ENCODE data around the gene SLC1A7. TPM values are rescaled to one million over a fixed set of nuclear protein-coding genes. Genes with fewer than 3 reads are reported as not detected.

Gene SLC1A7
- total RNA-seq, 4 donors from 2014 or later: 0.24 TPM; not detected in 3

DNA sequence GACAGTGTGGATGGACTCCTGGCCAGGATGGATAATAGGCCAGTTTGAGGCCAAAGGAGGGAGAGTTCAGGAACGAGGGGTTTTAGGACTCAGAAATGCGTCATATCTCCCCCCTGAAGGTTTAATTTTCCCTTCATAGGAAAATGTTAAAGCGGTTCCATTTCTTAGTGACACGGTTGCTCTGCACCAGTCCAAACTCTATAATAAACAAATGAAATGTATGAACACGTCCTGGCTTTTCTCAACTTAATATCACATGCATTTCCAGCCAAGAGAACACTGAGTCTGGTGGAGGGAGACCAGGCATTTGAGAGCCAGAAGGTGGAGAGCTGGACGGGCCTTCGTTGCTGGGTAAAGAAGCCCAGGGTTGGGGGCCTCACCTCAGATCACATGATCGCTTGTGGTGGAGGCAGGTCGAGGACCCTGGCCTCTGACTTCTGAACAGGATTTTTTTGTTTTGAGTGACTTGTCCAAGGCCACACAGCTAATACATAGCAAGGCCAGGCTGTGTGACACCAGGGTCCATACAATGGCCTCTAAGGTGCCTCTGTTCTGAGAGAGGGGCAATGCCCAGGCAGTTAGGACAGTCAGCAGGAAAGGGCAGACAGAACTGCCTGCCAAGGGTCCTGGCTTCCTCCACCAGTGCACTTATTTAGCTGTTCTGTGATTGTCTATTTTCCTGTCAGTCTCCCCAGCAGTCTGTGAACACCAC is 11.4 kb downstream of the SLC1A7 start:
- Histone ChIP-seq H3K9me3 (no peaks in the 10 kb centered on the region), H3K27ac (peak overlapping the region; percentile 75 to 89), H3K27me3 (no peaks in the 10 kb centered on the region), H3K4me1 (peaks cover 0 to 5% of the 10 kb centered on the region in 2 donors), H3K36me3 (no peaks in the 10 kb centered on the region), H3K4me3 (no peak overlapping the region)
- intact Hi-C loops (cut with DNase I; ENCODE audit: low total_unique reads): no loop called here
- peak; percentile 56 to 62 for DNase-seq
- TF ChIP-seq, protein P1, sequence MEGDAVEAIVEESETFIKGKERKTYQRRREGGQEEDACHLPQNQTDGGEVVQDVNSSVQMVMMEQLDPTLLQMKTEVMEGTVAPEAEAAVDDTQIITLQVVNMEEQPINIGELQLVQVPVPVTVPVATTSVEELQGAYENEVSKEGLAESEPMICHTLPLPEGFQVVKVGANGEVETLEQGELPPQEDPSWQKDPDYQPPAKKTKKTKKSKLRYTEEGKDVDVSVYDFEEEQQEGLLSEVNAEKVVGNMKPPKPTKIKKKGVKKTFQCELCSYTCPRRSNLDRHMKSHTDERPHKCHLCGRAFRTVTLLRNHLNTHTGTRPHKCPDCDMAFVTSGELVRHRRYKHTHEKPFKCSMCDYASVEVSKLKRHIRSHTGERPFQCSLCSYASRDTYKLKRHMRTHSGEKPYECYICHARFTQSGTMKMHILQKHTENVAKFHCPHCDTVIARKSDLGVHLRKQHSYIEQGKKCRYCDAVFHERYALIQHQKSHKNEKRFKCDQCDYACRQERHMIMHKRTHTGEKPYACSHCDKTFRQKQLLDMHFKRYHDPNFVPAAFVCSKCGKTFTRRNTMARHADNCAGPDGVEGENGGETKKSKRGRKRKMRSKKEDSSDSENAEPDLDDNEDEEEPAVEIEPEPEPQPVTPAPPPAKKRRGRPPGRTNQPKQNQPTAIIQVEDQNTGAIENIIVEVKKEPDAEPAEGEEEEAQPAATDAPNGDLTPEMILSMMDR (IDR thresholded peaks at IDR 0.05): no peak
- no peak for TF ChIP-seq POLR2A (IDR thresholded peaks at IDR 0.05)

- TF ChIP-seq POLR2A (IDR thresholded peaks at IDR 0.05): no peak
- TF ChIP-seq, protein P1 (IDR thresholded peaks at IDR 0.05): no peak
- intact Hi-C loops (cut with DNase I; ENCODE audit: low total_unique reads): no loop called here
- no peak for DNase-seq
- Histone ChIP-seq H3K27me3 (no peaks in the 10 kb centered on the region), H3K4me3 (no peak overlapping the region), H3K27ac (peak overlapping the region; percentile 75 to 89), H3K9me3 (no peaks in the 10 kb centered on the region), H3K4me1 (peaks cover 0 to 5% of the 10 kb centered on the region in 2 donors), H3K36me3 (no peaks in the 10 kb centered on the region)
Observed at GRCh38 chr1:53130598-53130877, 11.9 kb downstream of the SLC1A7 start.

DNA sequence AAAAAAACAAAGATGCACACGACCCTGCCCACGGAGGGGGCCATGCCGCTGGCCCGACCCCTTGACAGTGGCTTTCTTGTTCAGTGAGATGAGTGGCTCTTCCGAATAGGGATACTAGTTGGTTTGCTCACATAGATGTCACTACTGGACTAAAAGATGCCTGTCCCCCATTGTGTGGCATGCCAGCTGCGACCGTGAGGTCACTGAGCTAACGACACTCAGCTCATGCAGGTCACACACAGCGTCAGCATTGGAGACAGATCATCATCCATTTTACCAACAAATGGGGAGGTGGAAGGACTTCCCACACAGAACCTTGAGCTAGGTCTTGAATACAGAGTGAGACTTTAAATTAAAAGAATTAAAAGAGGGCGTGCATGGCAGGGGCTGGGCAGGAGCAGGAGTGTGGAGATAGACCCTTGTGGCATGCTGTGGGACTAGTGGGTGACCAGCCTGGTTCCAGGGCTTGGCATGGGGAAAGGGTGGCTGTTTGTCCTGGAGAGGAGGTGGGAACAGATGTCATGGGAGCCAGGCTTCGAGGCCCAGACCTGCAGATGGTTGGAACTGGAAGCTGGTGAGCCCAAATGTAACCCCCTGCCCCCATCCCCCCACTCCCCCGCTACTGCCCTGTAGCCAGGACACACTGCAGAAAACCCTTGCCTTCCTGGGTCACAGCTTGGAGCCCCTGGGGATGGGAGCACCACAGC is 12.4 kb downstream of the SLC1A7 start:
- Histone ChIP-seq H3K4me1 (peaks cover 0 to 5% of the 10 kb centered on the region in 2 donors), H3K27me3 (no peaks in the 10 kb centered on the region), H3K36me3 (no peaks in the 10 kb centered on the region), H3K4me3 (no peak overlapping the region), H3K27ac (peak overlapping the region; percentile 75 to 89), H3K9me3 (no peaks in the 10 kb centered on the region)
- DNase-seq: peak; percentile 10 to 16
- intact Hi-C loops (cut with DNase I; ENCODE audit: low total_unique reads): no loop called here
- TF ChIP-seq POLR2A (IDR thresholded peaks at IDR 0.05): no peak
- TF ChIP-seq, protein P1 (IDR thresholded peaks at IDR 0.05): no peak

DNA sequence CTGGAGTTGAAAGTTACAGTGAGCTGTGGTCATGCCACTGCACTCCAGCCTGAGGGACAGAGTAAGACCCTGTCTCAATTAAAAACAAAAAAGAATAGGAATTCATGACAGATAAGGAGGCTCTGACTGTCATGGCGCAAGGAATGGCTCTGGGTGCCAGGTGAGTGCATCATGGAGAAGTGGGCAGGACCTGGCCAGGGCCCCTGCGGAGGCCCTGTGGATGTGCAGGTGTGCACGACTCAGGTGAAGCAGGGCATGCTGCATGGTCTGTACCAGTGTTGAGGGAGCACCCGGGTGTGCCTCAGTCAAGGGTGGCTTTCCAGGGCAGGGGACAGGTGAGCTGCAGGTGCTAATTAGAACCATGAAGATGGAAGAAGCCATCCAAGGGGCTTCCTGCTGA is 14.0 kb downstream of the SLC1A7 start:
- H3K27me3 ChIP-seq: no peaks in the 10 kb centered on the region
- peaks cover 5 to 11% of the 10 kb centered on the region in 2 donors for H3K4me1 ChIP-seq
- no peaks in the 10 kb centered on the region for H3K36me3 ChIP-seq
- H3K9me3 ChIP-seq: no peaks in the 10 kb centered on the region
- intact Hi-C loops (cut with DNase I; ENCODE audit: low total_unique reads): no loop called here
- TF ChIP-seq, protein P1 (IDR thresholded peaks at IDR 0.05): no peak
- TF ChIP-seq POLR2A (IDR thresholded peaks at IDR 0.05): no peak
- no peak for DNase-seq
- no peak overlapping the region for H3K4me3 ChIP-seq
- no peak overlapping the region for H3K27ac ChIP-seq

- H3K9me3 ChIP-seq: no peaks in the 10 kb centered on the region
- H3K27me3 ChIP-seq: no peaks in the 10 kb centered on the region
- no peak overlapping the region for H3K4me3 ChIP-seq
- intact Hi-C loops (cut with DNase I; ENCODE audit: low total_unique reads): no loop called here
- H3K4me1 ChIP-seq: peaks cover 14 to 19% of the 10 kb centered on the region in 2 donors
- no peaks in the 10 kb centered on the region for H3K36me3 ChIP-seq
- TF ChIP-seq, protein P1 (IDR thresholded peaks at IDR 0.05): no peak
- TF ChIP-seq POLR2A (IDR thresholded peaks at IDR 0.05): no peak
- peak overlapping the region in 1 of 2 donors; percentile 5 for H3K27ac ChIP-seq
- peak in 1 of 2 donors; percentile 14 for DNase-seq
Observed at GRCh38 chr1:53127546-53127945, 14.9 kb downstream of the SLC1A7 start.

Data from uterus (tissue), 4 donors.